Psoas muscle (tissue), 8 donors: Measurements from ENCODE around the gene WTAP. TPM values are rescaled to one million over a fixed set of nuclear protein-coding genes. Genes with fewer than 3 reads are reported as not detected.

Source experiments
- ATAC-seq, 4 donors: fragments of 200-7000 bp; cut with Tn5 transposase; one replicate each; pipeline ENCODE4 v1.9.1; 2020; ENCODE audit warnings: moderate library complexity in 3 of 4, mild to moderate bottlenecking in 2 of 4
- DNase-seq, 2 donors: peaks; one replicate each; pipeline ENCODE4 v3.0.0-alpha.2; 2020
- H3K27ac ChIP-seq: fragments of 200-600 bp; one replicate; pipeline ENCODE4 v1.8.0; 2022
- H3K27me3 ChIP-seq, 3 donors: fragments of 200-600 bp in 1 of 3; one replicate each; pipeline versions ENCODE4 v1.6.1 to v1.8.0; 2013 to 2022; ENCODE audit warnings: low read length in 2 of 3, mild to moderate bottlenecking in 2 of 3, moderate library complexity in 1 of 3; ENCODE audit not compliant: insufficient read depth in 3 of 3
- H3K36me3 ChIP-seq, 2 donors: fragments of 200-600 bp in 1 of 2; one replicate each; pipeline versions ENCODE4 v1.6.1 to v1.8.0; 2013 to 2022; ENCODE audit warnings: low read depth in 1 of 2, mild to moderate bottlenecking in 1 of 2, moderate library complexity in 1 of 2; ENCODE audit not compliant: insufficient read depth in 1 of 2
- H3K4me1 ChIP-seq: fragments of 200-600 bp; one replicate; pipeline ENCODE4 v1.8.0; 2022
- H3K4me3 ChIP-seq: fragments of 200-600 bp; one replicate; pipeline ENCODE4 v1.8.0; 2022; ENCODE audit warnings: mild to moderate bottlenecking
- H3K9me3 ChIP-seq: fragments of 200-600 bp; one replicate; pipeline ENCODE4 v1.8.0; 2022
- CTCF ChIP-seq: fragments of 200-600 bp; IDR thresholded peaks from one replicate; pipeline ENCODE4 v1.8.0; 2022; ENCODE audit warnings: antibody characterized with exemption
- WGBS, 3 donors: extraction: QIAGEN DNeasy Blood & Tissue Kit; methylation state at CpG; one replicate each; pipeline versions ENCODE4 v1.1.6 to v1.1.7; 2013; 5-methylcytosine and 5-hydroxymethylcytosine counted together
- intact Hi-C, 2 donors: fragments of 100-400 bp; cut with DNase I; formaldehyde crosslinking; loops; one replicate each; pipeline versions ENCODE4 v1.11.0 to v1.14.2; 2022
- polyA plus RNA-seq, 3 donors: library from polyadenylated mRNA; stranded (reverse); fragments of 200-250 nt; gene quantifications; one replicate each; pipeline ENCODE4 v1.2.3, GENCODE V29; 2013
- total RNA-seq, 4 donors: library from RNA; stranded (reverse); fragmentation: NEBNext Ultra II Directional in 2 of 4; extraction: Animal tissue kit (Norgen Biotek cat#: 25700) in 2 of 4; gene quantifications; one replicate each; pipeline versions ENCODE4 v1.2.1 to v1.2.4, GENCODE V29; 2021 to 2023
- donor health status: healthy with polysubstance abuse.
- donor health status: DM: no; HTN: no; CAD: no; lungs with moderate emphysema.
- donor health status: Bipolar disorder and iron deficiency.
- donor health status: healthy.
- donor health status: DM: yes; HTN: yes; CAD: no.
- donor health status: DM: no; HTN: no; CAD: no.
- donor health status: DM: no; HTN: no; CAD: no.
- donor health status: DM: yes; HTN: yes; CAD: no.

WTAP gene
- total and polyA plus RNA-seq, 7 donors = 51.8 to 284 (median 131) TPM

DNA sequence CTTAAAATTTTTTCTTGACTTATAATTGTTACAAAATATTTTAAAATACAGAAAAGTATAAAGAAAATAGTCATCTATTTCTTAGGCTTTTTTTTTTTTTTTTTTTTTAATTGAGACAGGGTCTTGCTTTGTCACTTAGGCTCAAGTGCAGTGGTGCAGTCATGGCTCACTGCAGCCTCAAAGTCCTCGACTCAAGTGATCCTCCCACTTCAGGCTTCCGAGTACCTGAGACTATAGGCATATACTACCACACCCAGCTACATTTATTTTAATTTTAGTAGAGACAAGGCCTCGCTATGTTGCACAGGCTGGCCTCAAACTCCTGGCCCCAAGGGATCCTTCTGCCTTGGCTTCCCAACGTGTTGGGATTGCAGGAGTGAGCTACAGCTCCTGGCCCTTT lies 29.2 kb downstream of the WTAP start:
- intact Hi-C loops = no loop called here
- Histone ChIP-seq H3K9me3 (no peaks in the 10 kb centered on the region), H3K4me1 (peaks cover 13% of the 10 kb centered on the region), H3K27me3 (no peaks in the 10 kb centered on the region), H3K36me3 (peaks cover 12 to 80% of the 10 kb centered on the region in 2 donors), H3K4me3 (no peak overlapping the region), H3K27ac (no peak overlapping the region)
- ATAC-seq = no peak
- no peak for TF ChIP-seq CTCF
- WGBS, 3 donors = 83 to 89% (median 85%) methylated on average over 4 of the region's 4 CpGs
- no peak for DNase-seq

- Histone ChIP-seq H3K27me3 (no peaks in the 10 kb centered on the region), H3K4me3 (no peak overlapping the region), H3K27ac (no peak overlapping the region), H3K36me3 (peaks cover 9 to 63% of the 10 kb centered on the region in 2 donors), H3K4me1 (peaks cover 16% of the 10 kb centered on the region), H3K9me3 (no peaks in the 10 kb centered on the region)
- intact Hi-C loops = no loop called here
- no peak for TF ChIP-seq CTCF
- DNase-seq (no peak), ATAC-seq (no peak)
- 88 to 96% (median 91%) methylated on average over 7 of the region's 7 CpGs for WGBS, 3 donors
These were observed 31.0 kb downstream of the WTAP start for GRCh38 chr6:159758031-159759001.

GRCh38 chr6:159759645-159760044 lies 32.3 kb downstream of the WTAP start:
- intact Hi-C loops = no loop called here
- Histone ChIP-seq H3K9me3 (no peaks in the 10 kb centered on the region), H3K27ac (peak overlapping the region; percentile 2), H3K36me3 (peaks cover 9 to 52% of the 10 kb centered on the region in 2 donors), H3K27me3 (no peaks in the 10 kb centered on the region), H3K4me1 (peaks cover 16% of the 10 kb centered on the region), H3K4me3 (no peak overlapping the region)
- TF ChIP-seq CTCF = no peak
- no peak for DNase-seq
- ATAC-seq = no peak
- WGBS, 3 donors = 60% methylated on average over 2 of the region's 2 CpGs; no CpG with 5 or more reads in 2 of the 3 donors

- Histone ChIP-seq H3K4me3 (peak overlapping the region; percentile 99), H3K4me1 (peaks cover 16% of the 10 kb centered on the region), H3K27ac (peak overlapping the region; percentile 87)
These were observed 33.3 kb downstream of the WTAP start for GRCh38 chr6:159760602-159761057.

More at GRCh38 chr6:159760602-159761057, 33.3 kb downstream of the WTAP start:
- DNase-seq (no peak), ATAC-seq (no peak)
- no peaks in the 10 kb centered on the region for H3K27me3 ChIP-seq
- TF ChIP-seq CTCF = no peak
- intact Hi-C loops = no loop called here
- WGBS, 3 donors = 44 to 57% (median 53%) methylated on average over 3 of the region's 3 CpGs
- H3K9me3 ChIP-seq = no peaks in the 10 kb centered on the region
- peaks cover 3 to 46% of the 10 kb centered on the region in 2 donors for H3K36me3 ChIP-seq
